Kidney epithelial cell (primary cell): Measurements from ENCODE around the gene IQGAP1. TPM values are rescaled to one million over a fixed set of nuclear protein-coding genes. Genes with fewer than 3 reads are reported as not detected.
"Not testable (repeated sequence)": the region's sequence is repeated elsewhere in the genome, so short reads cannot be mapped to it uniquely, and the experiment has no call there.

Source experiments
- DNase-seq: peaks from one replicate; pipeline ENCODE4 v3.0.0-alpha.2; 2010; ENCODE audit warnings: low read depth
- H3K27me3 ChIP-seq: 2 replicates; pipeline ENCODE4 v1.6.0; 2011; ENCODE audit warnings: low read length; ENCODE audit not compliant: control insufficient read depth, insufficient read depth
- H3K36me3 ChIP-seq: 2 replicates; pipeline ENCODE4 v1.5.1; 2011; ENCODE audit warnings: low read length; ENCODE audit not compliant: control insufficient read depth, insufficient read depth
- H3K4me3 ChIP-seq: 2 replicates; pipeline ENCODE4 v1.5.1; 2011; ENCODE audit warnings: low read depth, mild to moderate bottlenecking, control low read depth, low read length
- CTCF ChIP-seq: IDR thresholded peaks from 2 replicates; pipeline ENCODE4 v1.5.1; 2011; ENCODE audit warnings: mild to moderate bottlenecking, moderate library complexity, low read length, control low read depth, inconsistent platforms; ENCODE audit not compliant: insufficient read depth, poor library complexity, severe bottlenecking
- total RNA-seq: library from RNA; depleted of rRNA; stranded (reverse); fragments of >200 nt; gene quantifications from 2 replicates; pipeline ENCODE4 v1.2.3, GENCODE V29; 2015

The IQGAP1 gene
- total RNA-seq, 1 donor from 2014 or later = 197 TPM

DNA sequence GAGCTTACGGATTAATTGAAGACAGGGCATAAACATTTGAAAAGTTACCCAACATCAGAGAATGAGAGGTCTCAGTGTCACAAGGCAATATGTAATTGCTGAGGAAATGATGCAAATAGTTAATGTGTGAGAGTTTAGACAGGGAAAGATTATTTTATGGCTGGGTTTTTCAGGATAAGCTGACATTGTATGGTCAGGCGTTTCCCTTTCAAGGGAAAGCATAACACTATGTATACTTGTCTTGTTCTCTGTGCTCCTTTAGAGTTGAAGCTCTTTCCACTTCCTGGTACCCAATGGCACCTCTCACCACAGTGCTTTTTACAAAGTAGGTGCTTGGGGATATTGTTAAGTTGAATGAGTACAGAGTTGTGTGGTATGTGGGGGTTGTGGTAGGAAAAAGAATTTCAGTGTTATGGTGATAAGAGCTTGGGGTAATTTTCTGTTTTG is 19.9 kb downstream of the IQGAP1 start:
- no peaks in the 10 kb centered on the region for H3K27me3 ChIP-seq
- no peaks in the 10 kb centered on the region for H3K36me3 ChIP-seq
- TF ChIP-seq CTCF = no peak
- DNase-seq = no peak
- H3K4me3 ChIP-seq = no peak overlapping the region

GRCh38 chr15:90408657-90409056 is 20.6 kb downstream of the IQGAP1 start:
- DNase-seq = no peak
- Histone ChIP-seq H3K27me3 (no peaks in the 10 kb centered on the region), H3K4me3 (no peak overlapping the region), H3K36me3 (no peaks in the 10 kb centered on the region)
- no peak for TF ChIP-seq CTCF

GRCh38 chr15:90409587-90409986 is 21.5 kb downstream of the IQGAP1 start:
- not testable (repeated sequence) for H3K27me3 ChIP-seq, H3K4me3 ChIP-seq, H3K36me3 ChIP-seq, DNase-seq

DNA sequence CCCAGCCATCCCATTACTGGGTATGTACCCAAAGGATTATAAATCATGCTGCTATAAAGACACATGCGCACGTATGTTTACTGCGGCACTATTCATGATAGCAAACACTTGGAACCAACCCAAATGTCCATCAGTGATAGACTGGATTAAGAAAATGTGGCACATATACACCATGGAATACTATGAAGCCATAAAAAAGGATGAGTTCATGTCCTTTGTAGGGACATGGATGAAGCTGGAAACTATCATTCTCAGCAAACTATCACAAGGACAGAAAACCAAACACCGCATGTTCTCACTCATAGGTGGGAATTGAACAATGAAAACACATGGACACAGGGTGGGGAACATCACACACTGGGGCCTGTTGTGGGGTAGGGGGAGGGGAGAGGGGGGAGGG is 22.3 kb downstream of the IQGAP1 start:
- not testable (repeated sequence) for H3K27me3 ChIP-seq, DNase-seq, H3K4me3 ChIP-seq, H3K36me3 ChIP-seq

DNA sequence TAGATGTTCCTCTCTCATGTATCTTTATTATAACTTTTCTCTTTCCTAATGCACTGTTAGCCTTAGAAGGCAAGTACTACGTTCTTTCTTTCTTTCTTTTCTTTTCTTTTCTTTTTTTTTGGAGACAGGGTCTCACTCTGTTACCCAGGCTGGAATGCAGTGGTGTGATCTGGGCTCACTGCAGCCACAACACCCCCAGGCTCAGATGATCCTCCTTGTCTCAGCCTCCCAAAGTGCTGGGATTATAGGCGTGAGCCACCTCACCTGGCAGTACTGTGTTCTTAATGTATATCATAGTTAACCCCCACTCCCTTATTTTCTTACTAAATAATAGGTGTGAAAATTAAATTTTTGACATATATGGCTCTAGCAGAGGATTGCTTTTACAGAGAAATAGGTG is 23.1 kb downstream of the IQGAP1 start:
- Histone ChIP-seq H3K36me3 (no peaks in the 10 kb centered on the region), H3K4me3 (no peak overlapping the region), H3K27me3 (no peaks in the 10 kb centered on the region)
- DNase-seq = no peak
- no peak for TF ChIP-seq CTCF

- H3K4me3 ChIP-seq = no peak overlapping the region
- no peak for TF ChIP-seq CTCF
- DNase-seq = no peak
- no peaks in the 10 kb centered on the region for H3K27me3 ChIP-seq
- H3K36me3 ChIP-seq = no peaks in the 10 kb centered on the region
These were observed 24.5 kb downstream of the IQGAP1 start for GRCh38 chr15:90412356-90413194.
